HG03575 (cell line): ENCODE results near the gene STIL.
"Not testable (repeated sequence)": the region's sequence is repeated elsewhere in the genome, so short reads cannot be mapped to it uniquely, and the experiment has no call there.

Experiments used
- ATAC-seq: cut with Tn5 transposase; IDR thresholded peaks from one replicate; pipeline ENCODE4 v1.9.1; 2021; ENCODE audit not compliant: unreplicated experiment, insufficient number of reproducible peaks, low FRiP score; ENCODE audit errors: extremely low read depth

The STIL gene

GRCh38 chr1:47209091-47209490 lies 104.9 kb downstream of the STIL start:
- no peak for ATAC-seq

- no peak for ATAC-seq
Measured at GRCh38 chr1:47208374-47208850, 105.5 kb downstream of the STIL start.

- no peak for ATAC-seq
Measured at GRCh38 chr1:47207803-47208373, 106.1 kb downstream of the STIL start.

- ATAC-seq: no peak
Measured at GRCh38 chr1:47205918-47206317, 108.0 kb downstream of the STIL start.

GRCh38 chr1:47203504-47203903 lies 110.4 kb downstream of the STIL start:
- not testable (repeated sequence) for ATAC-seq

- no peak for ATAC-seq
Measured at GRCh38 chr1:47201179-47201578, 112.8 kb downstream of the STIL start.
